Measurements from ENCODE around the gene MYO9B. TPM values are rescaled to one million over a fixed set of nuclear protein-coding genes. Genes with fewer than 3 reads are reported as not detected.

Gene MYO9B
- total and polyA plus RNA-seq, 8 donors: 56.5 to 149 (median 66.0) TPM

GRCh38 chr19:17037966-17038500, 37.5 kb upstream of the MYO9B start:
- no peak for TF ChIP-seq CTCF (IDR thresholded peaks at IDR 0.05)
- no peak for ATAC-seq
- H3K27me3 ChIP-seq: no peaks in the 10 kb centered on the region

GRCh38 chr19:17041976-17042375, 33.6 kb upstream of the MYO9B start:
- H3K27ac ChIP-seq: no peak overlapping the region
- intact Hi-C loops (cut with DNase I): no loop called here
- no peak for TF ChIP-seq CTCF (IDR thresholded peaks at IDR 0.05)

More at GRCh38 chr19:17037966-17038500, 37.5 kb upstream of the MYO9B start:
- no peaks in the 10 kb centered on the region for H3K36me3 ChIP-seq
- no peaks in the 10 kb centered on the region for H3K9me3 ChIP-seq
- H3K4me1 ChIP-seq: peaks cover 5 to 7% of the 10 kb centered on the region in 2 donors
- peak in 1 of 4 donors; percentile 72 for DNase-seq
- intact Hi-C loops (cut with DNase I): no loop called here
- H3K27ac ChIP-seq: no peak overlapping the region
- no peak overlapping the region for H3K4me3 ChIP-seq

GRCh38 chr19:17043744-17044143, 31.8 kb upstream of the MYO9B start:
- no peak for TF ChIP-seq CTCF (IDR thresholded peaks at IDR 0.05)
- intact Hi-C loops (cut with DNase I): no loop called here
- Histone ChIP-seq H3K9me3 (no peaks in the 10 kb centered on the region), H3K4me3 (no peak overlapping the region), H3K4me1 (peaks cover 5 to 7% of the 10 kb centered on the region in 2 donors), H3K27me3 (no peaks in the 10 kb centered on the region), H3K36me3 (peaks cover 0 to 3% of the 10 kb centered on the region in 2 donors), H3K27ac (no peak overlapping the region)
- DNase-seq: peak in 1 of 4 donors; percentile 34
- ATAC-seq: no peak

More at GRCh38 chr19:17041976-17042375, 33.6 kb upstream of the MYO9B start:
- peaks cover 5 to 7% of the 10 kb centered on the region in 2 donors for H3K4me1 ChIP-seq
- DNase-seq: peak in 2 of 4 donors; percentile 27 to 66
- peak; percentile 49 for ATAC-seq
- no peaks in the 10 kb centered on the region for H3K36me3 ChIP-seq
- H3K4me3 ChIP-seq: no peak overlapping the region
- no peaks in the 10 kb centered on the region for H3K9me3 ChIP-seq
- H3K27me3 ChIP-seq: no peaks in the 10 kb centered on the region

DNA sequence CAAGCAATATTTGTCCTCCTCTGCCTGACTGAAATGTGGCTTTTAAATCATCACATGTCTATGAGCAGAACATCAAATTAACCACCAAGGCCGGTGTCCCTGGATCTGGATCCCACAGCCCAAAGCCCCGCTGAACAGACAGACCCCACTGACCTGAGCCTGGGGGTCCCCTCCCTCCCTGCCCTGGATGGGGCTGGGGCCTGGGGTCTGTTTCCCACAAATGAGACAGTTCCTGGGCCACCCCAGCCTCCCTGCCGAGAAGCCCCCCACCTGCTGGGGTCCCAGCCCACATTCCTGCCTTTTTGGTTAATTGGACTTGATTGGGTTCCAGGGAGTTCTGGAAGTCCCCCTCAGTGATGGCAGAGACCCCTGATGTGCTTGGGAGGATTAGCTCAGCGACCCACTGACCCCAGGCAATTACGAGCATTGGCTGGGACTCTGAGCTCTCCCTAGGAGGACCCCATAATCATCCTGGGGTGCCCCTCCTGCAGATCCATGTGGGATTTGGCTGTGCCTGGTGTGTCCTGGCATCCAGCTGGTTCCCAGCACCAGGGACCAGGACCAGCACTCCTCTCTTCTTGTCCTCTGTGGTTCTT, 29.6 kb upstream of the MYO9B start:
- intact Hi-C loops (cut with DNase I): no loop called here

More for the DNA sequence above, 29.6 kb upstream of the MYO9B start:
- ATAC-seq: no peak
- DNase-seq: peak in 1 of 4 donors; percentile 41
- no peak overlapping the region for H3K27ac ChIP-seq
- H3K4me3 ChIP-seq: no peak overlapping the region
- peaks cover 5 to 7% of the 10 kb centered on the region in 2 donors for H3K4me1 ChIP-seq
- no peaks in the 10 kb centered on the region for H3K9me3 ChIP-seq
- peaks cover 0 to 26% of the 10 kb centered on the region in 2 donors for H3K36me3 ChIP-seq
- no peak for TF ChIP-seq CTCF (IDR thresholded peaks at IDR 0.05)
- no peaks in the 10 kb centered on the region for H3K27me3 ChIP-seq
